ENCODE data around the gene FSTL4.

DNA sequence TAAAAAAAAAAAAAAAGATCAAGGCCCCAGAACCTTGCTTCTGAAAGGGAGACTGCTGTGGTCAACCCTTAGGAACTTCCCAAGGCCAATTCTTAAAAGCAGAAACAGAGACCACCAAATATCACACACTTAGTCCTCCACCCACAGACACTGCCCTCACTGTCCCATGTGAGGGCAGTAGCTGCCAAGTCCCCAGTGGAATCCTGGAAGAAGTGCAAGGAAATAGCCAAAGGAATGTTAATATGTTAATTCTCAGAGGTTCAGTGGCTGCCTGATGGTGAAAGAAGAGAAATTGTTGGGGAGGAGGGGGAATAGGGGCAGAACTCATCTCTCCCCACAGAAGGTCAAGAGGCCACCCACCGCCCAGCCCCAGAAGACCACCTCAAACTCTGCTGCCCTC, 23.1 kb downstream of the FSTL4 start:
- TF ChIP-seq, protein P1, sequence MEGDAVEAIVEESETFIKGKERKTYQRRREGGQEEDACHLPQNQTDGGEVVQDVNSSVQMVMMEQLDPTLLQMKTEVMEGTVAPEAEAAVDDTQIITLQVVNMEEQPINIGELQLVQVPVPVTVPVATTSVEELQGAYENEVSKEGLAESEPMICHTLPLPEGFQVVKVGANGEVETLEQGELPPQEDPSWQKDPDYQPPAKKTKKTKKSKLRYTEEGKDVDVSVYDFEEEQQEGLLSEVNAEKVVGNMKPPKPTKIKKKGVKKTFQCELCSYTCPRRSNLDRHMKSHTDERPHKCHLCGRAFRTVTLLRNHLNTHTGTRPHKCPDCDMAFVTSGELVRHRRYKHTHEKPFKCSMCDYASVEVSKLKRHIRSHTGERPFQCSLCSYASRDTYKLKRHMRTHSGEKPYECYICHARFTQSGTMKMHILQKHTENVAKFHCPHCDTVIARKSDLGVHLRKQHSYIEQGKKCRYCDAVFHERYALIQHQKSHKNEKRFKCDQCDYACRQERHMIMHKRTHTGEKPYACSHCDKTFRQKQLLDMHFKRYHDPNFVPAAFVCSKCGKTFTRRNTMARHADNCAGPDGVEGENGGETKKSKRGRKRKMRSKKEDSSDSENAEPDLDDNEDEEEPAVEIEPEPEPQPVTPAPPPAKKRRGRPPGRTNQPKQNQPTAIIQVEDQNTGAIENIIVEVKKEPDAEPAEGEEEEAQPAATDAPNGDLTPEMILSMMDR (IDR thresholded peaks at IDR 0.05) = no peak
- TF ChIP-seq POLR2A (IDR thresholded peaks at IDR 0.05) = no peak

All from body of pancreas (tissue), 4 donors.